CD4-positive, alpha-beta T cell (primary cell): ENCODE data around the gene ACADS. TPM values are rescaled to one million over a fixed set of nuclear protein-coding genes. Genes with fewer than 3 reads are reported as not detected.
"Not testable (repeated sequence)": the region's sequence is repeated elsewhere in the genome, so short reads cannot be mapped to it uniquely, and the experiment has no call there.

Experiments
- ATAC-seq: fragments of 200-7000 bp; cut with Tn5 transposase; one replicate; pipeline ENCODE4 v1.10.0; 2022; ENCODE audit warnings: mild to moderate bottlenecking; ENCODE audit not compliant: poor library complexity
- CTCF ChIA-PET: fragments of 350-600 bp; sonication (Branson Sonifier 250); formaldehyde crosslinking; loops from one replicate; lab custom pipeline; 2021; ENCODE audit warnings: antibody characterized with exemption, inconsistent platforms; lab: Charles Lee
- POLR2A ChIA-PET: fragments of 350-600 bp; sonication (Branson Sonifier 250); formaldehyde crosslinking; loops from one replicate; lab custom pipeline; 2021; ENCODE audit warnings: antibody characterized with exemption, inconsistent platforms; lab: Charles Lee
- DNase-seq, 14 experiments: peaks; one replicate each; pipeline ENCODE4 v3.0.0-alpha.2; 2013 to 2020; ENCODE audit warnings: mixed read lengths in 2 of 14
- H3K27ac ChIP-seq, 2 donors: one replicate each; pipeline versions ENCODE4 v1.5.1 to v1.7.0; 2013; ENCODE audit warnings: low read length in 2 of 2, low read depth in 1 of 2, mild to moderate bottlenecking in 1 of 2
- H3K27me3 ChIP-seq, 2 experiments: 1 replicate in 1 of 2; 2 replicates in 1 of 2; pipeline versions ENCODE4 v1.6.1 to v1.7.0; 2013; ENCODE audit warnings: low read length in 2 of 2, control low read depth in 1 of 2, mild to moderate bottlenecking in 1 of 2, moderate library complexity in 1 of 2; ENCODE audit not compliant: insufficient read depth in 2 of 2, control insufficient read depth in 1 of 2
- H3K36me3 ChIP-seq: one replicate; pipeline ENCODE4 v1.6.1; 2013; ENCODE audit warnings: low read length, control low read depth; ENCODE audit not compliant: insufficient read depth
- H3K4me1 ChIP-seq: one replicate; pipeline ENCODE4 v1.6.1; 2013; ENCODE audit warnings: low read length, control low read depth; ENCODE audit not compliant: insufficient read depth
- H3K4me3 ChIP-seq: one replicate; pipeline ENCODE4 v1.5.1; 2013; ENCODE audit warnings: mild to moderate bottlenecking, low read length, moderate library complexity
- H3K9me3 ChIP-seq, 2 experiments: 1 replicate in 1 of 2; 2 replicates in 1 of 2; pipeline versions ENCODE4 v1.6.1 to v1.7.0; 2013; ENCODE audit warnings: low read length in 2 of 2, mild to moderate bottlenecking in 2 of 2, control low read depth in 1 of 2, moderate library complexity in 1 of 2; ENCODE audit not compliant: control insufficient read depth in 1 of 2, insufficient read depth in 1 of 2
- H3K27ac Mint-ChIP-seq: one replicate; pipeline ENCODE4 v1.8.0; 2020; ENCODE audit warnings: mixed read lengths
- H3K27me3 Mint-ChIP-seq: one replicate; pipeline ENCODE4 v1.8.0; 2021; ENCODE audit warnings: mixed read lengths
- H3K36me3 Mint-ChIP-seq: one replicate; pipeline ENCODE4 v1.8.0; 2021; ENCODE audit warnings: low read depth, mixed read lengths
- H3K4me1 Mint-ChIP-seq: one replicate; pipeline ENCODE4 v1.8.0; 2021; ENCODE audit warnings: low read depth, mixed read lengths
- H3K4me3 Mint-ChIP-seq: one replicate; pipeline ENCODE4 v1.8.0; 2020; ENCODE audit warnings: mild to moderate bottlenecking, mixed read lengths
- H3K9me3 Mint-ChIP-seq: one replicate; pipeline ENCODE4 v1.8.0; 2020; ENCODE audit warnings: mixed read lengths
- CTCF ChIP-seq: fragments of 200-600 bp; IDR thresholded peaks from one replicate; pipeline ENCODE4 v1.8.0; 2022; ENCODE audit warnings: antibody characterized with exemption, mild to moderate bottlenecking
- intact Hi-C, 2 experiments: fragments of 100-400 bp; cut with DNase I in 1 of 2; cut with micrococcal nuclease in 1 of 2; formaldehyde crosslinking; loops; one replicate each; pipeline versions ENCODE4 v1.15.1 to v1.9.0; 2023 to 2025; cut with DNase I, micrococcal nuclease
- total RNA-seq, 174 experiments: library from RNA in 2 of 174; stranded (reverse) in 2 of 174; gene quantifications; one replicate each; pipeline ENCODE4 v1.2.3 and lab custom pipeline; 2021 to 2026

Gene ACADS
- total RNA-seq, 2 experiments from 2014 or later, result 8.9 to 9.2 TPM

- H3K27ac Mint-ChIP-seq, result peak overlapping the region; percentile 45
- ChIA-PET CTCF (interaction anchor here (0.9 to 1.0 kb wide), 2 partner anchors 76 to 78 kb away, joined by 3 to 6 read pairs; no protein-coding TSS in a partner anchor), POLR2A (interaction anchor here (0.5 to 1.4 kb wide), 6 partner anchors 14 to 433 kb away, joined by 3 to 6 read pairs (median 3); partner anchors contain the start of genes MLEC, POP5, RNU4-1 and UNC119B)
- peak overlapping the region; percentile 97 for H3K4me3 Mint-ChIP-seq
- peaks cover 28% of the 10 kb centered on the region for H3K4me1 ChIP-seq
- H3K27ac ChIP-seq, result no peak overlapping the region
- intact Hi-C loops, result loop anchor here (1.0 to 5.0 kb wide), 4 partner anchors 38 to 278 kb away; partner anchors contain the start of genes GATC (in 1 of the 2), MLEC (in 1 of the 2), POP5 (in 1 of the 2) and TRIAP1 (in 1 of the 2)
- H3K4me1 Mint-ChIP-seq, result peaks cover 21% of the 10 kb centered on the region
- peaks cover 50% of the 10 kb centered on the region for H3K36me3 Mint-ChIP-seq
- DNase-seq (no peak), ATAC-seq (no peak)
- no peaks in the 10 kb centered on the region for H3K9me3 Mint-ChIP-seq
- TF ChIP-seq CTCF, result no peak
- peaks cover 34% of the 10 kb centered on the region for H3K36me3 ChIP-seq
- peak overlapping the region; percentile 75 for H3K4me3 ChIP-seq
- no peaks in the 10 kb centered on the region for H3K27me3 Mint-ChIP-seq
- no peaks in the 10 kb centered on the region for H3K27me3 ChIP-seq
- H3K9me3 ChIP-seq, result no peaks in the 10 kb centered on the region
These were observed 421 bp upstream of the ACADS start for GRCh38 chr12:120725151-120725658.

- CTCF ChIA-PET, result no interaction called here
- peaks cover 44% of the 10 kb centered on the region for H3K36me3 Mint-ChIP-seq
- POLR2A ChIA-PET, result no interaction called here
- intact Hi-C loops, result loop anchor here in 1 of 2 experiments (5.0 kb wide), 3 partner anchors 39 to 279 kb away; partner anchors contain the start of genes GATC, MLEC, POP5 and TRIAP1
- DNase-seq (no peak), ATAC-seq (no peak)
- peak overlapping the region; percentile 75 for H3K4me3 ChIP-seq
- peak overlapping the region; percentile 97 for H3K4me3 Mint-ChIP-seq
- peaks cover 28% of the 10 kb centered on the region for H3K36me3 ChIP-seq
- no peaks in the 10 kb centered on the region for H3K9me3 Mint-ChIP-seq
- H3K27ac ChIP-seq, result no peak overlapping the region
- TF ChIP-seq CTCF, result no peak
- no peaks in the 10 kb centered on the region for H3K27me3 ChIP-seq
- peak overlapping the region; percentile 72 for H3K27ac Mint-ChIP-seq
- no peaks in the 10 kb centered on the region for H3K9me3 ChIP-seq
- peaks cover 21% of the 10 kb centered on the region for H3K4me1 Mint-ChIP-seq
- H3K4me1 ChIP-seq, result peaks cover 28% of the 10 kb centered on the region
- H3K27me3 Mint-ChIP-seq, result no peaks in the 10 kb centered on the region
These were observed 826 bp downstream of the ACADS start for GRCh38 chr12:120726510-120726793.

GRCh38 chr12:120726961-120727360 lies 1.3 kb downstream of the ACADS start:
- H3K36me3 ChIP-seq, result peaks cover 23% of the 10 kb centered on the region
- CTCF ChIA-PET, result no interaction called here

GRCh38 chr12:120732198-120732597 lies 6.6 kb downstream of the ACADS start:
- ATAC-seq, H3K27me3 Mint-ChIP-seq, POLR2A ChIA-PET, H3K4me1 ChIP-seq, H3K4me3 Mint-ChIP-seq, H3K9me3 Mint-ChIP-seq, H3K27ac Mint-ChIP-seq, CTCF ChIA-PET, DNase-seq, H3K27me3 ChIP-seq, intact Hi-C loops, H3K4me3 ChIP-seq, H3K4me1 Mint-ChIP-seq, H3K27ac ChIP-seq, H3K9me3 ChIP-seq: not testable (repeated sequence)
- peaks cover 11% of the 10 kb centered on the region for H3K36me3 ChIP-seq
- H3K36me3 Mint-ChIP-seq, result peaks cover 38% of the 10 kb centered on the region

More at GRCh38 chr12:120726961-120727360, 1.3 kb downstream of the ACADS start:
- no peaks in the 10 kb centered on the region for H3K9me3 Mint-ChIP-seq
- H3K27ac Mint-ChIP-seq, result no peak overlapping the region
- peak overlapping the region; percentile 97 for H3K4me3 Mint-ChIP-seq
- Histone ChIP-seq H3K27ac (no peak overlapping the region), H3K27me3 (no peaks in the 10 kb centered on the region), H3K4me3 (no peak overlapping the region), H3K4me1 (peaks cover 28% of the 10 kb centered on the region), H3K9me3 (no peaks in the 10 kb centered on the region)
- intact Hi-C loops, result loop anchor here in 1 of 2 experiments (5.0 kb wide), 3 partner anchors 40 to 280 kb away; partner anchors contain the start of genes GATC, MLEC, POP5 and TRIAP1
- TF ChIP-seq CTCF, result no peak
- DNase-seq (no peak), ATAC-seq (no peak)
- POLR2A ChIA-PET, result no interaction called here
- no peaks in the 10 kb centered on the region for H3K27me3 Mint-ChIP-seq
- H3K4me1 Mint-ChIP-seq, result peaks cover 21% of the 10 kb centered on the region
- peaks cover 42% of the 10 kb centered on the region for H3K36me3 Mint-ChIP-seq
